ENCODE results near the gene NUP93. TPM values are rescaled to one million over a fixed set of nuclear protein-coding genes. Genes with fewer than 3 reads are reported as not detected.

NUP93 gene
- total and polyA plus RNA-seq, 2 of the 8 experiments (the other 6 are each of a cell fraction or from before 2014, with no cell fraction given) = 147 to 201 TPM

DNA sequence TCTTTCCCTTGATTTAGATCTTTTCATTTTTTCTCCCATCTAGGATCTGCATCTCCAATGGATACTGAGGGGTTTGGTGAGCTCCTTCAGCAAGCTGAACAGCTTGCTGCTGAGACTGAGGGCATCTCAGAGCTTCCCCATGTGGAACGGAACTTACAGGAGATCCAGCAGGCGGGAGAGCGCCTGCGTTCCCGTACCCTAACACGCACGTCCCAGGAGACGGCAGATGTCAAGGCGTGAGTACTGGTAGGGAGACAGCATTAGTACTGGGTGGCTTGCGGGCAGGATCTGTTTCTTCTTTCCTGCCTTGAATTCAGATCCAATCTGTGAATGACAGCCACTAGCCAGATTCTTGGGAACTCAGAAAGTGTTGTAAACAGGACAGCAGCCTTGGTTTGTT lies 18.3 kb downstream of the NUP93 start:
- H2AFZ ChIP-seq (ENCODE audit: low read length) = no peak overlapping the region
- H4K8ac ChIP-seq (ENCODE audit: extremely low read depth, insufficient read depth, low read length) = no peak overlapping the region
- no peak for DNase-seq (ENCODE audit: low read depth in 1 of 2, low spot score in 2 of 2)
- H3K79me1 ChIP-seq (ENCODE audit: low read depth, low read length) = peaks cover 32% of the 10 kb centered on the region
- no peak overlapping the region; the same call in 1 of the 2 replicates for H2BK12ac ChIP-seq (ENCODE audit: low read depth, low read length)
- FAIRE-seq = no peak
- no peak overlapping the region for H3K4me3 ChIP-seq (ENCODE audit: extremely low read depth in 1 of 4, insufficient read depth in 2 of 4, low read depth in 3 of 4, low read length in 4 of 4)
- peak overlapping the region; percentile 66; the same call in 1 of the 2 replicates for H2BK5ac ChIP-seq (ENCODE audit: low read depth, low read length)
- H3K4ac ChIP-seq (replicated peaks; ENCODE audit: insufficient read length, low read depth, low read length) = no peak overlapping the region
- no peak overlapping the region for H3K18ac ChIP-seq (ENCODE audit: extremely low read depth, low read length)
- H3K23ac ChIP-seq (ENCODE audit: insufficient read length) = no peak overlapping the region
- H3K9me3 ChIP-seq (ENCODE audit: insufficient read depth in 2 of 2, low read depth in 1 of 2, low read length in 1 of 2) = no peaks in the 10 kb centered on the region
- 0 out of 2 replicates have a peak overlapping the region, but pooled peaks have one; percentile 21 for H2BK15ac ChIP-seq (ENCODE audit: low read length)
- peaks cover 21 to 28% of the 10 kb centered on the region in 2 experiments for H4K20me1 ChIP-seq (replicated peaks in 1 of 2; ENCODE audit: control insufficient read depth in 1 of 2, insufficient read depth in 2 of 2, low read length in 2 of 2)
- no peak overlapping the region for H3K4me2 ChIP-seq (ENCODE audit: insufficient read depth in 1 of 2, low read depth in 2 of 2, low read length in 2 of 2)
- H3K27me3 ChIP-seq (replicated peaks in 1 of 4; ENCODE audit: control insufficient read depth in 3 of 4, extremely low read depth in 1 of 4, insufficient read depth in 3 of 4, low read length in 3 of 4) = no peaks in the 10 kb centered on the region
- H3K23me2 ChIP-seq (ENCODE audit: low read depth, low read length) = no peaks in the 10 kb centered on the region
- peak overlapping the region; percentile 79; the same call in 1 of the 2 replicates for H2AK5ac ChIP-seq (ENCODE audit: low read depth, low read length)
- no peak overlapping the region for H2BK120ac ChIP-seq (replicated peaks; ENCODE audit: low read depth, low read length)
- WGBS, 2 experiments (ENCODE audit: extremely low coverage in 1 of 2, insufficient coverage in 1 of 2, insufficient read length in 1 of 2, insufficient replicate concordance in 2 of 2, low coverage in 1 of 2, low lambda C conversion rate in 2 of 2, missing lambda C conversion rate in 1 of 2) = 97% methylated on average over 10 of the region's 10 CpGs; no CpG with 5 or more reads in 1 of the 2 experiments
- ChIA-PET CTCF (ENCODE audit: partially characterized antibody) (no interaction called here), POLR2A (ENCODE audit: partially characterized antibody) (interaction anchor here (1.1 to 1.6 kb wide), 2 partner anchors 19 to 22 kb away, joined by 3 read pairs; partner anchors contain the start of gene NUP93)
- peaks cover 4 to 14% (median 10%) of the 10 kb centered on the region in 4 experiments; a peak in 4 of 8 replicates for H3K36me3 ChIP-seq (ENCODE audit: control insufficient read depth in 2 of 4, insufficient read depth in 4 of 4, low read length in 3 of 4)
- no peak overlapping the region for H4K5ac ChIP-seq (ENCODE audit: insufficient read length, low read depth, low read length)
- H4K91ac ChIP-seq (replicated peaks; ENCODE audit: insufficient read length, low read length) = no peak overlapping the region
- H3K27ac ChIP-seq (ENCODE audit: low read depth, low read length) = no peak overlapping the region
- H3K9ac ChIP-seq (replicated peaks in 1 of 4; ENCODE audit: extremely low read depth in 1 of 4, low read depth in 3 of 4, low read length in 3 of 4) = no peak overlapping the region
- no peak overlapping the region for H3K56ac ChIP-seq (replicated peaks; ENCODE audit: insufficient read length, low read depth, low read length)
- H2BK20ac ChIP-seq (ENCODE audit: low read length) = no peak overlapping the region
- H3K79me2 ChIP-seq (ENCODE audit: control insufficient read depth in 1 of 2, insufficient read depth in 2 of 2, low read length in 2 of 2) = peaks cover 5 to 95% of the 10 kb centered on the region in 2 experiments; a peak in 3 of 4 replicates
- no peak overlapping the region for H3K14ac ChIP-seq (ENCODE audit: insufficient read length)
- peaks cover 0 to 5% (median 4%) of the 10 kb centered on the region in 4 experiments; a peak in 3 of 7 replicates for H3K4me1 ChIP-seq (replicated peaks in 1 of 4; ENCODE audit: control insufficient read depth in 3 of 4, insufficient read depth in 4 of 4, low read length in 3 of 4)
- no peak for TF ChIP-seq SP2 (IDR thresholded peaks at IDR 0.05; ENCODE audit: low read length)
- no peak for TF ChIP-seq CHD2 (IDR thresholded peaks at IDR 0.05; ENCODE audit: low read length)
- no peak for TF ChIP-seq ATF3 (IDR thresholded peaks at IDR 0.05; ENCODE audit: insufficient read depth, low read depth, low read length)
- TF ChIP-seq NANOG (IDR thresholded peaks at IDR 0.05; ENCODE audit: insufficient read depth, low read depth, low read length, poor library complexity, severe bottlenecking) = no peak
- no peak for TF ChIP-seq GTF2F1 (IDR thresholded peaks at IDR 0.05; ENCODE audit: borderline replicate concordance, low read depth, low read length)
- no peak for TF ChIP-seq HDAC2 (IDR thresholded peaks at IDR 0.05; ENCODE audit: borderline replicate concordance in 1 of 2, low read depth in 2 of 2, low read length in 2 of 2)

All from H1 (cell line).